ENCODE data around the gene RASGRP1.
A peak's percentile ranks its signal among the peaks of the same experiment; 100 is the strongest.

RASGRP1 gene

GRCh38 chr15:38534691-38535090, 29.9 kb downstream of the RASGRP1 start:
- no peak for DNase-seq

GRCh38 chr15:38533926-38534325, 30.7 kb downstream of the RASGRP1 start:
- DNase-seq = no peak

GRCh38 chr15:38533416-38533915, 31.1 kb downstream of the RASGRP1 start:
- no peak for DNase-seq

- no peak for DNase-seq
Observed at GRCh38 chr15:38532728-38533127, 31.9 kb downstream of the RASGRP1 start.

- no peak for DNase-seq
Observed at GRCh38 chr15:38531509-38531908, 33.1 kb downstream of the RASGRP1 start.

GRCh38 chr15:38530113-38530512, 34.5 kb downstream of the RASGRP1 start:
- DNase-seq = peak; percentile 44

GRCh38 chr15:38528294-38528693, 36.3 kb downstream of the RASGRP1 start:
- DNase-seq = no peak

- no peak for DNase-seq
Observed at GRCh38 chr15:38526158-38526557, 38.5 kb downstream of the RASGRP1 start.

- DNase-seq = no peak
Observed at GRCh38 chr15:38525489-38525888, 39.1 kb downstream of the RASGRP1 start.

- DNase-seq = no peak
Observed at GRCh38 chr15:38524156-38524555, 40.5 kb downstream of the RASGRP1 start.

GRCh38 chr15:38522922-38523321, 41.7 kb downstream of the RASGRP1 start:
- no peak for DNase-seq

GRCh38 chr15:38521316-38521715, 43.3 kb downstream of the RASGRP1 start:
- no peak for DNase-seq

GRCh38 chr15:38520035-38520434, 44.6 kb downstream of the RASGRP1 start:
- no peak for DNase-seq

- no peak for DNase-seq
Observed at GRCh38 chr15:38518084-38518483, 46.5 kb downstream of the RASGRP1 start.

- no peak for DNase-seq
Observed at GRCh38 chr15:38517312-38517975, 47.2 kb downstream of the RASGRP1 start.

GRCh38 chr15:38516626-38517025, 48.0 kb downstream of the RASGRP1 start:
- DNase-seq = no peak

- DNase-seq = no peak
Observed at GRCh38 chr15:38514601-38515000, 50.0 kb downstream of the RASGRP1 start.

GRCh38 chr15:38512901-38513300, 51.7 kb downstream of the RASGRP1 start:
- DNase-seq = no peak

GRCh38 chr15:38509152-38509551, 55.5 kb downstream of the RASGRP1 start:
- no peak for DNase-seq

- no peak for DNase-seq
Observed at GRCh38 chr15:38508647-38509046, 56.0 kb downstream of the RASGRP1 start.

- no peak for DNase-seq
Observed at GRCh38 chr15:38507570-38507969, 57.0 kb downstream of the RASGRP1 start.

GRCh38 chr15:38506997-38507396, 57.6 kb downstream of the RASGRP1 start:
- no peak for DNase-seq

GRCh38 chr15:38504680-38505467, 59.7 kb downstream of the RASGRP1 start:
- DNase-seq = no peak

- no peak for DNase-seq
Observed at GRCh38 chr15:38503496-38503895, 61.1 kb downstream of the RASGRP1 start.
